ENCODE results near the gene GZF1.

GZF1 gene

GRCh38 chr20:23365390-23366165 is 3.6 kb downstream of the GZF1 start:
- peak in 1 of 10 donors; percentile 76 for DNase-seq

GRCh38 chr20:23366384-23366783 is 4.4 kb downstream of the GZF1 start:
- intact Hi-C loops (cut with DNase I) = no loop called here
- DNase-seq = no peak

More at GRCh38 chr20:23365390-23366165, 3.6 kb downstream of the GZF1 start:
- intact Hi-C loops (cut with DNase I) = no loop called here

GRCh38 chr20:23367770-23368169 is 5.8 kb downstream of the GZF1 start:
- intact Hi-C loops (cut with DNase I) = no loop called here
- no peak for DNase-seq

GRCh38 chr20:23368316-23369071 is 6.5 kb downstream of the GZF1 start:
- DNase-seq = no peak
- intact Hi-C loops (cut with DNase I) = no loop called here

- no peak for DNase-seq
- intact Hi-C loops (cut with DNase I) = no loop called here
Measured at GRCh38 chr20:23369072-23369823, 7.3 kb downstream of the GZF1 start.

- intact Hi-C loops (cut with DNase I) = no loop called here
- no peak for DNase-seq
Measured at GRCh38 chr20:23370274-23370673, 8.3 kb downstream of the GZF1 start.

- no peak for DNase-seq
- intact Hi-C loops (cut with DNase I) = no loop called here
Measured at GRCh38 chr20:23370873-23371272, 8.9 kb downstream of the GZF1 start.

- intact Hi-C loops (cut with DNase I) = no loop called here
- no peak for DNase-seq
Measured at GRCh38 chr20:23371496-23371895, 9.5 kb downstream of the GZF1 start.

- no peak for DNase-seq
- intact Hi-C loops (cut with DNase I) = no loop called here
Measured at GRCh38 chr20:23374441-23374840, 12.5 kb downstream of the GZF1 start.

- intact Hi-C loops (cut with DNase I) = no loop called here
- no peak for DNase-seq
Measured at GRCh38 chr20:23375827-23376226, 13.8 kb downstream of the GZF1 start.

GRCh38 chr20:23379772-23380171 is 17.8 kb downstream of the GZF1 start:
- DNase-seq = no peak

GRCh38 chr20:23381876-23382275 is 19.9 kb downstream of the GZF1 start:
- no peak for DNase-seq
- intact Hi-C loops (cut with DNase I) = no loop called here

More at GRCh38 chr20:23379772-23380171, 17.8 kb downstream of the GZF1 start:
- intact Hi-C loops (cut with DNase I) = no loop called here

GRCh38 chr20:23386304-23387117 is 24.5 kb downstream of the GZF1 start:
- intact Hi-C loops (cut with DNase I) = no loop called here

GRCh38 chr20:23387118-23387443 is 25.1 kb downstream of the GZF1 start:
- no peak for DNase-seq
- intact Hi-C loops (cut with DNase I) = no loop called here

More at GRCh38 chr20:23386304-23387117, 24.5 kb downstream of the GZF1 start:
- DNase-seq = no peak

- intact Hi-C loops (cut with DNase I) = no loop called here
- no peak for DNase-seq
Measured at GRCh38 chr20:23390091-23390774, 28.3 kb downstream of the GZF1 start.

- no peak for DNase-seq
- intact Hi-C loops (cut with DNase I) = no loop called here
Measured at GRCh38 chr20:23391707-23392310, 29.8 kb downstream of the GZF1 start.

GRCh38 chr20:23393996-23394775 is 32.2 kb downstream of the GZF1 start:
- intact Hi-C loops (cut with DNase I) = no loop called here
- no peak for DNase-seq

GRCh38 chr20:23396950-23397627 is 35.1 kb downstream of the GZF1 start:
- intact Hi-C loops (cut with DNase I) = no loop called here

More at GRCh38 chr20:23396950-23397627, 35.1 kb downstream of the GZF1 start:
- DNase-seq = peak in 1 of 10 donors; percentile 52
